HG02973 (cell line): ENCODE results near the gene SI.
"Not testable (repeated sequence)": the region's sequence is repeated elsewhere in the genome, so short reads cannot be mapped to it uniquely, and the experiment has no call there.

Experiments used
- ATAC-seq: cut with Tn5 transposase; IDR thresholded peaks from one replicate; pipeline ENCODE4 v1.9.1; 2021; ENCODE audit warnings: moderate library complexity; ENCODE audit not compliant: unreplicated experiment

Gene SI

DNA sequence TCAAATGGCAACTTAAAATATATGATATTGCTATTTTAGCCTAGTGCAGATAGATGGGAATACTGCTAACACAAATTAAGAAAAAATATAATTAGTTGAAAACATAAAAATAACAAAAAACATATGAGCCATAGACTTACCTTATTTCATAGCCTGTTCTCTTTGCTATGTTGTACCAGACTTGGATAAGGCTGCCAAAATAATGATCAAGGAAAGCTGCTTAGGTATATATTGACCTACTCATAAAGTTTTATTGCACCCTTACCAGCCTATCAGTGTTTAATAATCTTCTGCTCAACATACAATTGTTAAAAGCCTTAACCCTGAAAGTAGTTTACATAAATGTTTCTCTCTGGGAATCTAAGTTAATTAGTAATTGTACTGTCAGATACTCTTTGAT is at the start of gene SI:
SI (minus strand) TSS at position 204 of the 400 bp plus-strand sequence. CDS start 2,484 bp downstream, outside the sequence.
- no peak for ATAC-seq

DNA sequence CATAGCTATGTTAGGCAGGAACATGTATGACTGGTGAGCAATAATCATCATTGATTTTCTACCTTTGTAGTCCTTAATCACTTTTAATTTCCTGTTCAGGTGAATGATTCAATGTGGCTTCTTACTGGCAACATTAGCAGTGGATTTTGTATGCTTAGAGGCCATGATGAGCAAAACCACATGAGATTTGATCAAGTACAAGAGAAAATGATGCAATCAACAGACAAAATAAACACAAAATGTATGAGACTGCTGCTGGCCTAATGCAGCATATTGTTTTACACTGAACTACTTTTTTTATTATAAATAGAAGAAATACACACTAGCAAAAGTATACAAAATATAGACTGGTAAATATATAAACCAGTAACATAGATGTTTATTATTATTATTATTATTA is 47.5 kb upstream of the SI start:
- no peak for ATAC-seq

DNA sequence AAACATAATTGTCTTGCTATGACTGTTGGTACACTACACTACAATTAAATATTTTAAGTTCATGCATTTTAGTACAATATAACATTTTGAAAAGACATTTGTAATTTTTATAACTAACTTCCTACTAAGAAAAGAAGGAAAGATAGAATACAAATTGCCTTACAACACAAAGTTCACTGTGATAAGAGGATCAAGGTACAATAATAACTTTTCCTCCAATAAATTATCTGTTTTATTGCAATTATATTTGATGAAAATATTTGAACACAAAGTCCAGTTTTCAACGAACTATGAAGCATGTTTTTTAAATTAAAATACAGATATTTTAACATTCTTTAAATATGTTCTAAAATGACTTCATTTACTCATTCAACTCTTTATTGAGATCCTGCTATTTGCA is 33.1 kb upstream of the SI start:
- ATAC-seq, result no peak

DNA sequence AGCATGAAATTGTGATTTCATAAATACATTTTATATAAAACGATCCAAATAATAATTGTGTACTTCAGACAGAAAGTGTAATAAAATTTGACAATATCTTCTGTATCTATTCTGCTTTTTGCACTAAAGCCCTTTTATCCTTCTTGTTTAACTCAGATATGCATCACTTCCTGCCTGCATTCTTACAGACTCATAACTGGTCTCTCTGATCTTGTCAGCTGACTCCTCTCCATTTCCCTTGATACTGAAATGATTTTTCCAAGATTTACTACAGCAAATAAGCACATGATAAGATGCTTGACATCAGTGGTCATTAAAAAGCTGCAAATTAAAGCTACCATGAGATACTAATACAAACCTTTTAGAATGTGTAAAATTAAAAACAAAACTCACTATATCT is 25.3 kb upstream of the SI start:
- no peak for ATAC-seq

DNA sequence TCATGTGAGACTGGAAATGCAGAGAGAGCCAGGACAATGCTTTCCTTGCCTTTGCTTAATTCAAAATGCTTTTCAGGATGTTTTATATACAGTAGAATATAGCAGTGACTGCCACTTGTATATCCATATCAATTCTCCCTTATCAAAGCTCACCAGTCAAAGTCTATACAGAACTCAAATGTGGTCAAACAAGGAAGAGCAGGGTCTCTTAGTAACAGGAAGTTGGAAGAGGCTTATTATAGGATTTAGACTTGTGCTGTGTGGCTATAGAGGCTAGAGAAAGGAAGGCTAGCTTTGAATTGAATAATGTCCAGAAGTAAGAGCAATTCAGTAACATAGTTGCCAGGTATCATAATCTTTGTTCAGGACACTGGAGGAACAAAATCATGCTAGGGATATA is 4.4 kb upstream of the SI start:
- ATAC-seq, result no peak

DNA sequence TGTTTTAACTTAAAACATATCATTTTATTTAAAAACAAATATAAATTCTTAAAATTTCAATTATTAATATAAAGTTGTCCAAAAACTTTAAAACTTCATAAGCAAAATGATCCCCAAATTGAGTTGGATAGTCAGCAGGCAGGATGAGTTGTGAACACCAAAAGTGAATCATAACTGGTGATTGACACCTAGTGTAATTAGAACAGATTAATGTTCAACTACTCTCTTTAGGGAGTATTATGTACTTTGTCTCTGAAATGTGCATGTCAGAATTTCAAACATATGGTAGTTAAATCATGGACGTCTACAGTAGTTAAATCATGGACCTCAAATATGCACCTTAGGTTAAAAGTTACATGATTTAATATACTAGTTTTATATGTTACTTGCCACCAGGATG is 2.9 kb upstream of the SI start:
- no peak for ATAC-seq

DNA sequence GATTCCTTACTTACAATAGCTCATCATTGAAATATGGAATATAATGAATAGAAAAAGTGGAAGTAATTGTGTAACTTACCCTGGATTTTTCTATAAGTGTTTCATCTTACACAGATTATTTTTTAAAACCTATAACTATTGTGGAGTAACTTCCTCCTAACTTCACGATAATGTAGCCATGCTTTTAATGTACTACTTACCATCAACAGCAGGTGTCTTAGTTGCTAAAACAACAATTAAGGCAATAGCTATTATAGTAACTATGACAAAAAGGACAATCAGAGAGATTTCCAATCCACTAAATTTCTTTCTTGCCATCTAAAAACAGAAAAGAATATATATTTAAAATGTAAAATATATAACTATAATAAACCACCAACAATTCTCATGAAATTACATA is 2.6 kb downstream of the SI start:
- ATAC-seq, result no peak

DNA sequence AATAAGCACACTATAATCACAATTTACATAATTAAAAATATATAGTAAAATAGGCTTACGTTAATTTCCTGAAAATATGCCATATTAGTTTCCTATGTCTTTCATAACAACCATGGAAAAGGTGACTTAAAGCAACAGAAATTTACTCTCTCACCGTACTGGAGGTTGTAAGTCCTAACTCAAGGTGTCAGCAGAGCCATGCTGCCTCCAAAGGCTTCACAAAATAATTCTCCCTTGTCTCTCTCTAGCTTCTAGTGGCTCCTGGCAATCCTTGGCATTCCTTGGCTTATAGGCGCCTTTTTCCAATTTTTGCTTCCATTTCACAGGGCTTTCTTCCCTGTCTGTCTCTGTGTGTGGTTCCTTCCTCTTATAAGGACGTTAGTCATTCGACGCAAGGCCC is 7.6 kb downstream of the SI start:
- ATAC-seq, result no peak

DNA sequence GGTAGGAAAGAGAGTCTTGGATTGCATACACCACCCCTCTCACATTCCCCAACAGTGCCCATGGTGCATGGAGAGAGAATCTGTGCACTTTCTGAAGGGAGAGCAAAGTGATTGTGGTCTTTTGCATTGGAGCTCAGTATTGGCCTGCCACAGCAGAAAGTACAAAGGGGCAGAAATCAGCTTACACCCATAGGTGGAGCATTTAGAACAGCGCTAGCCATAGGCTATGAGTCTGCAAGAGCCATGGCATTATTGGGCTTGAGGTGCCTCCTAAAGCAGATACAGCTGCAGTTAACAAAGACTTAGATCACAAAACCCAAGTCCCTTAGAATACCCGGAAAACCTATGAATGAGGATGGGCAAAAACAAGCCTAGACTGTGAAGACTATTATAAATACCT is 21.8 kb downstream of the SI start:
- ATAC-seq, result no peak

DNA sequence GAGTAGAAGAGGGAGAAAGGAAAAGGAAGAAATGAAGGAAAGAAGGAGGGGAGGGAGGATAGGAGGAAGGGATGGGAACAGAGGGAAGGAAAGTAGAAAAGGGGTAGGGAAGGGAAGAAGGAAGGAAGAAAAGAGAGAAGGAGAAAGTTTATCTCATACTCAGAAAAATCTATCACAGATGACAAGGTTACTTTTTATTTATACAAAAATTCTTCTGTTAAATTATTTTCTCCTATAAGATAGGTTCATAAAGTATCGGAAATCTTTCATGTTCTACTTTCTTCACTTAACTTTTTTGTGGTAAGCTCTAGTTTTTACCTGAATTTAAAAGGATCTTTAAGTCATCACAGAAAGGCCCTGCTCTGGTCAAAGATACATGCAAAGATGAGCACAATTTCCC is 38.1 kb downstream of the SI start:
- ATAC-seq, result no peak

DNA sequence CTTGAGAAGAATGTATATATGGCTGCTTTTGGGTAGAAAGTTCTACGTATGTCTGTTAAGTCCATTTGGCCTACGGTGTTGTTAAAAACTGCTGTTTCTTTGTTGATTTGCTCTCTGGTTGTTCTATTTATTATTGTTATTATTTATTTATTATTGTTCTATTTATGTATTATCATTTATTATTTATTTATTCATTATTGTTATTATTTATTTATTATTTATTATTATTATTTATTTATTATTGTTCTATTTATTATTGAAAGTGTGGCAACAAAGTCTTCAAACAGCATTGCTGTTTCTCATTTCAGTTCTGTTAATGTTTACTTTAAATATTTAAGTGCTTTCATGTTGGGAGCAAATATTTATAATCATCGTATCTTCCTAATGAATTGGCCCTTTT is 66.7 kb downstream of the SI start:
- no peak for ATAC-seq

DNA sequence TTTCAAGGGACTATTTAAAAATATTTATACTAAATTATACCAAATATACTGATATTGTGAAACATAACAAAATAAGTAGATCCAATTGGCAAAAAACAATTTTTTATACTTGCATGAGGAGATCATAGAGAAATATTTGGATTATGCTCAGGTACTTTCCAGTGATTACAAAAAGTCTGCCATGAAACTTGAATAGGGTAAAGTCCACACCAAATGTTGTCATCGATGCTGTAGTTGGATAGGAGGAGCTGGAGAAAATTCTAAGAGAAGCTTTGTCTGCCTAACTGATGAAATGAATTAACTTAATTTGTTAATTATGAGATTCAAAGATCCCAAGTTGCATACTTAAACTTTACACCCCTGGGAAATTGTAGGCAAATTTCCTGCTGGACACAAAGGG is 93.3 kb downstream of the SI start:
- ATAC-seq, result no peak

DNA sequence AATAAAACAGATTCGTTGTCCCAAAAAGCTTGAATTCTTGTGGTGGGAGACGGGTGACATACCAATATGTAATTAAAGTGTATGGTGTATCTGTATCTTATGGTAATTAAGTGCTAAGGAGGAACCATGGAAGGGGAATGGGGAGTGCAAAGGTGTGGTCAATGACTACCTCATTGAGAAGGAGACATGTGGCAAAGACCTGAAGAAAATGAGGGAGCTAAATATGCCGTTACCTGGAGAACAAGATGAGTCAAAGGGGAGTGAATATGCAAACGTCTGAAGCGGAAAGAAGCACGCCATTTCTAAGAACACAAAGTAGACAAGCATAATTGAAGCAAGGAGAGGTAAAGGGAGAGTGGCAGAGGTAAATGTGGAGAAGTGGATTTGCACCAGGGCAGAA is 115.7 kb downstream of the SI start:
- ATAC-seq, result no peak

DNA sequence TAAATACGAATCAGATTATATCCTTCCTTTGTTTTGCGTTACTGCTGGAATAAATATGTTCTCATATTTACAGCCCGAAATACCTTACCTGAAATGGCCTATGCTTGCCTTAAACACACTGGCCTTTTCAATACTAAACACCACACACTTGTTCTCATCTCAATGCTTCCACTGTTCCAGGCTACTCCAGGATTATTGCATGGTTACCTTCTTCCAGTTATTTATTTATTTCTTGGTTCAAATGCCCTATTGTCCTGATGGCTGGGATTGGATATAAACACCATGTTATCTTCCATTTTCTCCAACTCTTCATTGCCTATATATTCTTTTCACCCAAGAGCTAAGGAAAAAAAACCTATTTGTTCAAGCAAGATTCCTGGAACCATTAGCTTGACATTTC is 125.3 kb downstream of the SI start:
- ATAC-seq, result no peak

DNA sequence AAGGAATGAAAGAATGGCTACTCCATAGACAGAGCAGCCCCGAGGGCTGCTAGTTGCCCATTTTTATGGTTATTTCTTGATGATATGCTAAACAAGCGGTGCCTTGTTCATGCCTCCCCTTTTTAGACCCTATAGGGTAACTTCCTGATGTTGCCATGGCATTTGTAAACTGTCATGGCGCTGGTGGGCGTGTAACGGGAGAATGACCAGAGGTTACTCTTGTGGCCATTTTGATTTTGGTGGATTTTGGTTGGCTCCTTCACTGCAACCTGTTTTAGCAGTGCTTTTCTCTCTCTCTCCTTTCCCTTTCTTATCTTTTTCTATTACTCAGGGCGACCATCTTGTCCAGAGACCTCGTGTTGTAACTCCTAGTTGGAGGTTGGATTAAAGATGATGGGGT is 126.9 kb downstream of the SI start:
- not testable (repeated sequence) for ATAC-seq

DNA sequence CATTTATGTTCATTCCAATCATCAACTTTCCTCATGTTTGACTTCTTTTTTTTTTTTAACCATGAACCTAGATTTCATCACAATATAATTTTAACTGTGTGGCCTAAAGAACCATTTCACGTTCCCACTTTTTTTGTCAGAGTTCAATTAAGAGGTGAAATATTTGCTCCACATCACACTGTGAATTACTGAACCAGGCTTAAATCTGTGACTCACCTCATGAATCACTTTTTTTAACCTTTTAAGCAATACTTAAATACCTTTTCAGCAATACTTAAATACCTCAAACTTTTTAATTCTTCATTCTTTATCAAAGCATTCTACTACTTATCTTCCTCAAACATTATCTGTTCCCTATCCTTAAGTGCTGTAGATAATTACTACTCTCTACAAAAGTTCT is 137.6 kb downstream of the SI start:
- ATAC-seq, result no peak

DNA sequence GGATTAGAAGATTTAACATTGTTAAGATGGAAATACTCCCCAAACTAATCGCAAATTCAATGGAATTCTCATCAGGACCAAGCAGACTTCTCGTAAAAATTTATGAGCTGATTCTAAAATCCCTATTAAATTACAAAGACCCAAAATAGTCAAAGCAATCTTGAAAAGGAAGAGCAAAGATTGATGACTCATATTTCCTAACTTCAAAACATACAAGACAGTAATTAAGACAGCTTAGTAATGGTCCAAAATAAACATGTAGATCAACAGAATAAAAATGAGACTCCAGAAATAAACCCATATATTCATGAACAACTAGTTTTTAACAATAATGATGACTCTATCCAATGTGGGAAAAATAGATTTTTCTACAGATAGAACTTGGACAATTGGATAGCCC is 148.7 kb downstream of the SI start:
- no peak for ATAC-seq
